ENCODE data around the gene KLHL8.
"Not testable (repeated sequence)": the region's sequence is repeated elsewhere in the genome, so short reads cannot be mapped to it uniquely, and the experiment has no call there.

The KLHL8 gene

GRCh38 chr4:87166296-87166854 is 54.0 kb downstream of the KLHL8 start:
- no peak for DNase-seq

DNA sequence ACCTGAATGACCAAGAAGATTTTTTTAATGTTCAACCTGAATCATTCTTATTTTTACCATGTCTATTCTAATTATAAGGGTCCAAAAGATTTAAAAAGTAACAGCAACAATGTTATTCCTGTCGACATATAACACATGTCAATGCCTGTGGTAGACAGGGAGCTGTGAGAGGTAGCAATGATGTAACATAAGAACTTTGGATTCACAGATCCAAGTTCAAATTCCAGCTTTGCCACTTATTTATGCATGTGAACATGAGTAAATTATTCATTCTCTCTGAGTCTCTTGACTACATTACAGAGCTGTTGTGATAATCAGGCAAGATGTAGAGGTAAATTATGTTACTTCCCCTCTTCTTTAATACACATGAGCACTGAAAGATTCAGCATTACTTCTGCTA is 54.5 kb downstream of the KLHL8 start:
- DNase-seq: no peak

- no peak for DNase-seq
Measured at GRCh38 chr4:87153078-87153870, 67.1 kb downstream of the KLHL8 start.

GRCh38 chr4:87152310-87153041 is 67.9 kb downstream of the KLHL8 start:
- no peak for DNase-seq

DNA sequence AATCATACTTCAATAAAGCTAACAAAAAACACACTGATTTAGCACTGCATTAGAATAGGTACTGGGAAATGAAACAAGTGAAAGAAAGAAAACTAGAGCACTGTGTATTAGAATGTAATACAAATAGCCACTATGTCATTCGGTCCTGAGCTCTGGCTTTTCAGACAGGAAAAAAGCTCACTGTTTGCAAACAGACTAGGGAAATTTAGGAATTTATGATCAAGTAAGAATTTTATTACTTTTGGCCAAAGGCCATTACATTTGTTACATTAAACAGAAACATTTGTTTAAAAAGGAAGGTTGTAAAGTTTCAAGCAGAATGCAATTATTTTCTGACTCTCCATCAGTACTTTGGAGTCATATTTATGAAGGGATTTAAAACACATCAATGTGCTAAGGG is 68.7 kb downstream of the KLHL8 start:
- no peak for DNase-seq

DNA sequence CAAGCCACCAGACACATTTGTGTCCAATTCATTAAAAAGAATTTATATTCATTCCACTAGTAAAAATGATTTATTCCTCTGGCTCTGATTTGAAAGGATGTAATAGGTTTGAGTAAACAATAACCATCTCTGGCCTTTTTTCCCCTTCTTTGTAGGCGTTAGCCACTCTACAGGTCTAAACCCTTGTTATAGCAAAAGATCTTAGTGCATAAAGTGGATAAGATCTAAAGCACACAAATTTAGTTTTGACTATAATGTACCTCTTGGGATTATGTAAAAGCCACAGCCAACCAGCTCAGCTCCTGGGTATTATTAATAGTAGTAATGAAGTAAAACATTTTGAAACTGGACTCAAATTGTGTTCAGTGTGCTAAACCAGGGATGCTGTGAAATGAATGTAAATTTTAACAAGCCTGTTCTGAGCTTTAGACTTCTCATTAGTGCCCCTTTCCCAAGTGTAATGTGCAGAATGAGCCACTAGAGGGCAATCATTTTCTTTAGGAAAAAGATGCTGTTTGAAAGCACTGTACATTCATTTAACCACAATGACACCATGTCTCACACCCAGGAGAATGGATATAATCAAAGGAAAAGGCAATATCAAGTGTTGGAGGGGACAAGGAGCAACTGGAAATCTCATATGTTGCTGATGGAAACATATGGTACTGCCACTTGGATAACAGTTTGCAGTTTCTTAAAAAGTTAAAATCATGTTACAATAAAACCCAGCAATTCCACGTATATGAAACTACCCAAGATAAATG is 69.7 kb downstream of the KLHL8 start:
- no peak for DNase-seq

GRCh38 chr4:87147116-87147515 is 73.3 kb downstream of the KLHL8 start:
- DNase-seq: no peak

- DNase-seq: not testable (repeated sequence)
Measured at GRCh38 chr4:87145934-87146333, 74.5 kb downstream of the KLHL8 start.

- DNase-seq: no peak
Measured at GRCh38 chr4:87144356-87144755, 76.1 kb downstream of the KLHL8 start.

DNA sequence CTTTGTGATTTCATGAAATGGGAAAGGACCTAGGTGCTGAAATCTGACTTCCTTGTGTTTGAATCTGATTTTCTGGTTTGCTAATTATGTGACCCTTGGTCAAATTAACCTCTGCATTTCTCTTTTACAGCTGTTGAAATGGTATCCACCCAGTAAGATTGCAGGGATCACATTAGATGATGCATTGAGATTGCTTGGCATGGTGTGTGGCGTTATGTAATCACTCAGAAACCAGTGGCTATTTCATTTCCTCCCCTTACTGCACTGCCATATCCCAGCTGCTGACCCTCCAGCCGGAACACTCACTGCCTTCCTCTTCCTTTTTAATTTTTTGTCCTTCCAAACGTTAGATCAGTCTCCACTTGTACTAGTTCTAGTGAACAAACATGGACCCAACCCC is 79.0 kb downstream of the KLHL8 start:
- DNase-seq: no peak

DNA sequence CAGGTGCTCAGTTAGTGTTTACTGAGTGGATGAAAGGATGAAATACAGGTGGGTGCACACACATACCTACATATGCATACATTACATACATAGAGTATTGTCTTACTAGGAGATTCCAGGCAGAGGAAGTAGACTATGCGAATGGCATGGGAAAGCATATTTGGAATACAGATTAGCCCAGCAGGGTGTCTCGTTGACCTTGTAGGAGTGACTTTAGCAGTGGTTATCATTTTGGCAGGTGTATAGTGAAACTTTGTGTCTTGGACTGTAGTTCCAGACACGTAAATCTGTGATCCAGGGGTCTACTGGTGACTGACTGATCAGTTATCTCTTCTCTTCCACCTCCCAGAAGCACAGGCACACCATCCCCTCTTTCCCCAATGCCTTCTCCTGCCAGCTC is 86.3 kb downstream of the KLHL8 start:
- no peak for DNase-seq

GRCh38 chr4:87133183-87133582 is 87.2 kb downstream of the KLHL8 start:
- no peak for DNase-seq

- DNase-seq: no peak
Measured at GRCh38 chr4:87132035-87132434, 88.4 kb downstream of the KLHL8 start.

DNA sequence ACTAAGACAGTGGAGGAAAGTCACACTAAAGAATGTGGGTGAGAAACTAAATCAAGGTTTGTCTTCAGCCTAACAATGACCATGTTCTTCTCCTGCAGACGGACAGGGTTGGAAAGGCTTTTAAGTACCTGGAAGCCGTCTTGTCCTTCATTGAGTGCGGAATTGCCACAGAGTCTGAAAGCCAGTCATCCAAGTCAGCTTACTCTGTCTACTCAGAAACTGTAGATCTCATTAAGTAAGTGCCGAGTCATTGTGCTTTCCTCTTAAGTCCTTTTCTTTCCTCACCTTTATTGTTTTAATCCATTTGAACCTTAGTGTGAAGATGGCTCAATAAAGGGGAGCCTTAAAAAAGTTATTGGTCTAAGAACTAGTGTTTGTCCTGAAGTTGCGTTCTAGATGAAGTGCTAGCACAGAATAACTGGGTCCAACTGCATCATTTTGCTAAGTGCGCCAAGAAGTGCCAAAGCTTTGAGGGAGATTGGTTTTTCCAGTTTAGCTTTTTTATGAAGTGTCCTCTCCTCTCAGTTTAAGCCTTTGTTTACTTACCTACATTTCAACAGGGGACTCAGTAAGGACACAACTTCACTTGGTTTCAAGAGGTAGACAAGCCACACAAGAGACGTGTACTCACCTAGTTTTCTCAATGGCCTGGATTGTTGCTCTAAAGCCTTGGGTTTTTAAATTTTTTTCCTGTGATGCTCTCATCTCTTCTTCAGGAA is 89.3 kb downstream of the KLHL8 start:
- DNase-seq: no peak

- no peak for DNase-seq
Measured at GRCh38 chr4:87129681-87130080, 90.7 kb downstream of the KLHL8 start.

DNA sequence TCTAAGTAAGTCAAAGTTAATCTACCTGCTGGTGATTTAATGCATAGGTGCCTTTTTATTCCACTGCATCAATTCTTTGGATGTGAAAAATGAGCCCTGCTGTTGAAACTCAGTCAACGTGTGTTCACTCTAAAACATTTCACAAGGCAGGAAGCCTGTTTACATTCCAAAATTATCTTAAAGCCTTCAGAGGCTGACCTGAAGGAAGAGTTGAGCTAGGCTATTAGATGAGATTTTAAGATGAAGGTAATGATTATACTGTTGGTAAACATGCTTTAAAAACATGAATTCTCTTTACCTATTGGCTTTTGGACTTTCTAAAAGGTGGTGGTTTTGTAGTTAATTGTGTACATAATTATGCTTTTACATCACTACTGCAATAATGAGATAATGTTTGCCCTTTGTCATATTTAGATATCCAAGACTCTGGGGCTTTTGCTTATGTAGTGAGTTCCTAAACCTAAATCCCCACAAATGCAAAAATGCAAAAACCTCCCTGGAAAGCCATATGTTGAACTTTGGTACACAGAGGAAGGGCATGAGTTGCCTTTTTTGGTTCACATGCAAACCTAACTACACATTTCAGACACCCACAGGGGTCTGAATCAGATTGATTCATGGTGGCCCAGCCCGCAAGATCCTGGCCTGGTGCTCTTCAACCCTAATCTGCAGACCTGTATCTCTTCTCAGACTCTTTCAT is 92.3 kb downstream of the KLHL8 start:
- no peak for DNase-seq

GRCh38 chr4:87126056-87126455 is 94.4 kb downstream of the KLHL8 start:
- no peak for DNase-seq

GRCh38 chr4:87122252-87122651 is 98.2 kb downstream of the KLHL8 start:
- no peak for DNase-seq

DNA sequence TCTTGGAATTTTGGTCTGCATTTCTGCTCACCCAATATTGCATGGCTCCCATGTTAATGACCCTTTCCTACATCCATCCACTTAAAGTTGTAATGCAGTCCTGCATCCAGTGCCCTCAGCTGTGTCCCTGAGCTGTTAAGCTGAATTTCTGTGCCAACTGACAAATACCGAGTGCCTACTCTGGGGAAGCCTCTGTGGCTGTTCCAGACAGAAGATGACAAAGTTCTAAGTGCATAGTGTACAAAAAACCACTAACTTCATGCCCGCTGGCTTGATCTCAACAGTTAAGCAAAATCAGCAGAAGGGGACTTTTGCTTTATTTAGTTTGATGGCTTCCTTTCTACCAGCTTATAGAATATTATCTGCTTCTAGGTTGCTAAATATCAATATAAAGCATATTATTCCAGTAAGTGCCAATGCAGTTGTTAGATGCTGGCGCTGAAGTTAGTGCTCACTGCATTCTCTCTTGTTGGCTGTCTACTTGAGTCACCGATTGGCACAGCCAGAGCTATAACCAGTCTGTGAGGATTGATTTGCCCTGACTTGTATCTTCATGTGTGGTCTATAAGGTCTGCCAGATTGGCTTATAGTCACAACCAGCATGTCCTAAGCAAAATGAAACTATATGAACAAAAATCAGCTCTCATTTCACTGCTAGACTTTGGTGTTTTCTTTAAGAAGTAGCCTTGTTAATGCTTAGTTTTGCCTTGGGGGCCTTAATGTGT is 98.9 kb downstream of the KLHL8 start:
- no peak for DNase-seq

- no peak for DNase-seq
Measured at GRCh38 chr4:87120411-87121162, 99.8 kb downstream of the KLHL8 start.

- no peak for DNase-seq
Measured at GRCh38 chr4:87120010-87120409, 100.4 kb downstream of the KLHL8 start.

Measured in 8988T (cell line).